Measurements from ENCODE around the gene BANK1.

BANK1 gene

DNA sequence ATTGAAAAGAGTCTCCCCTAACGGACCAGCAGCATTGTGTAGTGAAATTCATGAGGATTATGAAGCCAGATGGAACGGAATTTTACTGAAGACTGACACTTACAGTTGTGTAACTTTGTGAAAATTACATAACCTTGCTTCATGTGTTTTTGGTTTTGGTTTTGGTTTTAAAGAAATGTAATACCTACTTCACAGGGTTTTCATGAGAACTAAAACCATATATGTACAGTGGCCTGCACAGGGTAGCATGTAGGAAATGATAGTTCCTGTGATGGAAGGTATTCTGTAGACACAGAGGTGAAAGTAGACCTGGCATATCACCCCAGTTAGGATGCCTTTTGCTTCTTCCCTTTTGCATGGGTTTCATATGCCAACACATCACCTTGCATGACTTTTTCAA, 247.0 kb downstream of the BANK1 start:
- H3K27me3 Mint-ChIP-seq (ENCODE audit: low read depth): peaks cover 4% of the 10 kb centered on the region
- H3K4me1 Mint-ChIP-seq: no peaks in the 10 kb centered on the region
- H3K9me3 Mint-ChIP-seq: no peaks in the 10 kb centered on the region
- no peak for TF ChIP-seq CTCF (IDR thresholded peaks at IDR 0.05; ENCODE audit: unreplicated experiment in 3 of 3)
- H3K36me3 Mint-ChIP-seq (ENCODE audit: low read depth): no peaks in the 10 kb centered on the region
- no peak overlapping the region for H3K27ac Mint-ChIP-seq
- no peak overlapping the region for H3K4me3 Mint-ChIP-seq

- Mint-ChIP-seq H3K27ac (no peak overlapping the region), H3K4me3 (no peak overlapping the region), H3K36me3 (ENCODE audit: low read depth) (no peaks in the 10 kb centered on the region), H3K27me3 (ENCODE audit: low read depth) (no peaks in the 10 kb centered on the region), H3K4me1 (no peaks in the 10 kb centered on the region), H3K9me3 (no peaks in the 10 kb centered on the region)
- TF ChIP-seq CTCF (IDR thresholded peaks at IDR 0.05; ENCODE audit: unreplicated experiment in 3 of 3): no peak
Measured at GRCh38 chr4:102042871-102043802, 252.6 kb downstream of the BANK1 start.

DNA sequence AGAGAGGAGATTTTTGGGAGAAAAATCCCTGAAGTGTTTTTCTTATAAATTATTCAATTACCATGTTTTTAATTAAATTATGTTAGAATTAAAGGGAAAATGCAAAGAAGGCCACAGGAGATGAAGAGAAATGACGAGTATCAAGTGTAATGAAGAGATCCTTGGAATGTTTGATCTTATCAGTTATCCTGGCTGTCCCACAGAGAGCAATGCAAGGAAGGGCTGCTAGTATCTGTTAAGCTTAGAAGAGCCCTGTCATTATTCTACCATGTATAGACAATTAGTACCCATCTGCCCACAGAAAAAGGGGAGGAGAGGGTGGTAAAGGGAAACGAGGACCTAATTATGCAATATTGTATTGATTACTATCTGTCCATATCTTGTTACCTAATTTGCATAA, 257.1 kb downstream of the BANK1 start:
- H3K9me3 Mint-ChIP-seq: no peaks in the 10 kb centered on the region
- no peaks in the 10 kb centered on the region for H3K36me3 Mint-ChIP-seq (ENCODE audit: low read depth)
- no peak for TF ChIP-seq CTCF (IDR thresholded peaks at IDR 0.05; ENCODE audit: unreplicated experiment in 3 of 3)
- no peaks in the 10 kb centered on the region for H3K27me3 Mint-ChIP-seq (ENCODE audit: low read depth)
- no peak overlapping the region for H3K27ac Mint-ChIP-seq
- no peaks in the 10 kb centered on the region for H3K4me1 Mint-ChIP-seq
- H3K4me3 Mint-ChIP-seq: no peak overlapping the region

DNA sequence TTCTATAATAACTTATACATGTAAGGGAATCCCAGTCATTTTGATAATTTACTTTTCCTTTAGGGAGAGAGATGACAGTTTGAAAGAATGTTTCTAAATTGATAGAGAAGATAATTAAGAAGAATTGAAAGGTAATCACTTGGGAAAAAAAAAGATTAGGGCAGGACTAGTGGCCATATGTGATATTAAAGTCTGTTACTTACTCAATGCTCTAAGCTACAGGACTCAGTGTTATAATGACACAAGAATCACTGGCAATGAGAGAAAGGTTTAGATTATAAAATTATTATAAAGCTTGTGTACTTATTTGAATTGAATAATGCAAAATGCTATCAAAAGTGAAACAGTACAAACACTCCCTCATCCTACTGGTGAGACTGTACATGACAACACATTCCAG, 265.3 kb downstream of the BANK1 start:
- no peak for TF ChIP-seq CTCF (IDR thresholded peaks at IDR 0.05; ENCODE audit: unreplicated experiment in 3 of 3)
- H3K4me1 Mint-ChIP-seq: no peaks in the 10 kb centered on the region
- H3K27me3 Mint-ChIP-seq (ENCODE audit: low read depth): no peaks in the 10 kb centered on the region
- no peak overlapping the region for H3K4me3 Mint-ChIP-seq
- H3K27ac Mint-ChIP-seq: no peak overlapping the region
- no peaks in the 10 kb centered on the region for H3K36me3 Mint-ChIP-seq (ENCODE audit: low read depth)
- H3K9me3 Mint-ChIP-seq: no peaks in the 10 kb centered on the region

DNA sequence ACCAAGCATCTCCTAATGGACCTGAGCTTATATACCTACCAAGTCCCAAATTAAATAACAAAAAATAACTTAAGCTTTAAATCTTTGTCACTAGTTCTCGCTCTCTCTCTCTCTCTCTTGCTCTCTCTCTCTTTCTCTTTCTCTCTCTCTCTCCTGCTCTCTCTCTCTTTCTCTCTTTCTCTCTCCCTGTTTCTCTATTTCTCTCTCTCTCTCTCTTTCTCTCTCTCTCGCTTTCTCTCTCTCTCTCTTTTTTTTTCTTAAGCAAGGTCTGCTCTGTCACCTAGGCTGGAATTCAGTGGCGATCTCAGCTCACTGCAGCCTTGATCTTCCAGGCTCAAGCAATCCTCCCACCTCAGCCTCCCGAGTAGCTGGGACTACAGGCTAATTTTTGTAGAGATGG, 266.6 kb downstream of the BANK1 start:
- Mint-ChIP-seq H3K27ac (no peak overlapping the region), H3K4me1 (no peaks in the 10 kb centered on the region), H3K36me3 (ENCODE audit: low read depth) (no peaks in the 10 kb centered on the region), H3K9me3 (no peaks in the 10 kb centered on the region), H3K4me3 (no peak overlapping the region), H3K27me3 (ENCODE audit: low read depth) (no peaks in the 10 kb centered on the region)
- TF ChIP-seq CTCF (IDR thresholded peaks at IDR 0.05; ENCODE audit: unreplicated experiment in 3 of 3): no peak

- H3K9me3 Mint-ChIP-seq: no peaks in the 10 kb centered on the region
- H3K4me3 Mint-ChIP-seq: no peak overlapping the region
- H3K27me3 Mint-ChIP-seq (ENCODE audit: low read depth): no peaks in the 10 kb centered on the region
- H3K4me1 Mint-ChIP-seq: no peaks in the 10 kb centered on the region
- TF ChIP-seq CTCF (IDR thresholded peaks at IDR 0.05; ENCODE audit: unreplicated experiment in 3 of 3): no peak
- no peak overlapping the region for H3K27ac Mint-ChIP-seq
- no peaks in the 10 kb centered on the region for H3K36me3 Mint-ChIP-seq (ENCODE audit: low read depth)
Measured at GRCh38 chr4:102061133-102061532, 270.6 kb downstream of the BANK1 start.

Measured in nephron (organoid).